GM12874 (cell line): ENCODE measurements around the gene UBASH3B.

Source experiments
- CTCF ChIP-seq: IDR thresholded peaks from 2 replicates; pipeline ENCODE4 v1.5.1; 2011; ENCODE audit warnings: low read depth, mild to moderate bottlenecking, control low read depth, low read length, moderate library complexity; ENCODE audit not compliant: insufficient read depth

UBASH3B gene

DNA sequence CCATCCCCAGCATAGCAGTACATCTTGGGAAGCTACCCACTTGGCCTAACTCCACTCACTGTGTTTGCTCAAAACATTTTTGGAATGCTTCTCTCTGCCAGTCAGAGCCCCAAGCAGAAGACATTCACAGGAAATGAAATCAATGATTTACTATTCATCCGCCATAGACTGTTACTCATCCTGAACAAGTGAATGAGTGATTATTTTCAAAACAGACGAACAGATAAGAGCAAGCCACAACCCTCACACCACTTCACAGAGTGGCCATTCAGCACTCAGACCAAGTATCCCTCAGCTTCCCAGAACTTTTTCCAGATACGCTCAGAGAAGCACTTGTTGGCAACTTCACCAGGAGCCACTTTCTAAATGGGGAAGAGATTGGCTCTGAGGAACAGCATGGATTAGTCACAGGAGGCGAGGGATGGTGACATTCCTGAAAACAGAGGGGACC, 13.0 kb upstream of the UBASH3B start:
- TF ChIP-seq CTCF = no peak

DNA sequence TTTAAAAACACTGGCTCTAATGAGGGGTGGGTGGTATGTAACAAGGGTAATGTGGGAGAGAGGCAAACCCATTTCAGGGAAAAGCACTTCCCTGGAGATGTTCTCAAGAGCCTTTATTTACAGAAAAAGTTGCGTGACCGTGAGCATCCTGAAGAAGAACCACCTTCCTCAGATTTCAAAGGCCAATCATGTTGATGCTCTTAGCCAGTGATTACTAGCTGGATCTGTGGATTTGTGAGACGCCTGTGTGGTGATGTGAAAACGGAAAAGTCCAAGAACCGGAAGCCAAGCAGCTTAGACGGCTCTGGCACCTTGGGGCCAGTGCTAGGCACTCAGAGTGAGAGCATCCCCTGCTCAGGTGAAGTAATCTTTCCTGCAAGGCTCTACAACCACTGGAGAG, 12.6 kb upstream of the UBASH3B start:
- no peak for TF ChIP-seq CTCF

DNA sequence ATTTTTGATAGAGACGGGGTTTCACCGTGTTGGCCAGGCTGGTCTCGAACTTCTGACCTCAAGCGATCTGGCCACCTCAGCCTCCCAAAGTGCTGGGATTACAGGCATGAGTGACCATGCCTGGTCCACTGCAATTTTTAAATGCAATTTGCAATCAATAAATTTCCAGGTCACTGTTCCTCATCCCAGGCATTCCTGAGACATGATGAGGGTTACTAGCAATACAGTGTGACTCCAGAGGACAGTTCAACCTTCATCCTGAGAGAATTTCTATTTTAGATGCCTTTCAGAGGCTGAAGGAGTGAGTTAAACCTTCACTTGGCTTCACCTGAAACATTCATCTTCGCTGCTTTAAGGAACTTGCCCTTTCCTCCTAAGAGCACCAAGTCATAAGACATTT, 9.7 kb upstream of the UBASH3B start:
- TF ChIP-seq CTCF = no peak

GRCh38 chr11:122646549-122647340, 8.8 kb upstream of the UBASH3B start:
- TF ChIP-seq CTCF = no peak

GRCh38 chr11:122647736-122648275, 7.7 kb upstream of the UBASH3B start:
- no peak for TF ChIP-seq CTCF

- no peak for TF ChIP-seq CTCF
Measured at GRCh38 chr11:122649116-122649515, 6.4 kb upstream of the UBASH3B start.

DNA sequence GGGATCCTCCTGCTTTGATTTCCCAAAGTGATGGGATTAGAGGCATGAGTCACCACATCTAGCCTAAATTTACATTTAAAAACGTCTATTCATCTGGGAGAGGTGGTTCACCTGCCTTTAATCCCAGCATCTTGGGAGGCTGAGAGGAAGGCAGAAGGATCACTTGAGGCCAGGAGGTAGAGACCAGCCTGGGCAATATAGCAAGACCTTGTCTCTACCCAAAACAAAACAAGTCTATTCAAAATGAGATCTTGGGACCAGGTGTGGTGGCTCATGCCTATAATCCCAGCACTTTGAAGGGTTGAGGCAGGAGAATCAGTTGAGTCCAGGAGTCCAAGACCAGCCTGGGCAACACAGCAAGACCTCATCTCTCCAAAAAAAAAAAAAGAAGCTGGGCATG, 4.9 kb upstream of the UBASH3B start:
- no peak for TF ChIP-seq CTCF
